Ovary (tissue), 3 donors: ENCODE results near the gene PARP11.

Experiments
- EP300 ChIP-seq: sonication (generic); formaldehyde crosslinking; IDR thresholded peaks from one replicate; pipeline ENCODE4 v1.6.1; 2017; ENCODE audit warnings: antibody characterized with exemption
- POLR2A ChIP-seq: fragments of 450-650 bp; IDR thresholded peaks from one replicate; pipeline ENCODE4 v1.6.1; 2017; ENCODE audit warnings: antibody characterized with exemption, mild to moderate bottlenecking, moderate library complexity
- TF ChIP-seq, protein P1 (sequence below), 3 donors: fragments of 450-650 bp in 2 of 3; fragments of 200-600 bp in 1 of 3; IDR thresholded peaks; one replicate each; pipeline versions ENCODE4 v1.5.1 to v1.8.0; 2016 to 2022; ENCODE audit warnings: antibody characterized with exemption in 3 of 3, mild to moderate bottlenecking in 1 of 3
- donor health status: DM: no; HTN: no; CAD: no.

DNA sequence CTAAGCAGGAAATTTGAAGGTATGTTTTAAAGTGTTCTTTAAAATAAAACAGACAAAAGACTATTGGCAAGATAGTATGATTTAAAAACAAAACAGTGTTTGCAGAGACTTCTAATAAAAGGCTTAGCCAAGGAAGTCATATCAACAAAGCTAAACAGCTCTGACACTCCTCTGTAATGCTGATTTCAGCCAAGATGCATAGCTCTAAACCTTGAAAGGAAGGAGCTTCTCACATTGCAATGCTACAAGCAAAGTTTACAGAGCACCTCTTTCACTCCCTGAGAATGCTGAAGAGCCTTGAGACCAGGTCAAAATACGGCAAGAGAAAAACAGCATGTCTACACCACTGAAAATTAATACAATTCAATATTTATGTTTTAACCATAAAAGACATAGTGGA, 51.8 kb downstream of the PARP11 start:
- TF ChIP-seq, protein P1, sequence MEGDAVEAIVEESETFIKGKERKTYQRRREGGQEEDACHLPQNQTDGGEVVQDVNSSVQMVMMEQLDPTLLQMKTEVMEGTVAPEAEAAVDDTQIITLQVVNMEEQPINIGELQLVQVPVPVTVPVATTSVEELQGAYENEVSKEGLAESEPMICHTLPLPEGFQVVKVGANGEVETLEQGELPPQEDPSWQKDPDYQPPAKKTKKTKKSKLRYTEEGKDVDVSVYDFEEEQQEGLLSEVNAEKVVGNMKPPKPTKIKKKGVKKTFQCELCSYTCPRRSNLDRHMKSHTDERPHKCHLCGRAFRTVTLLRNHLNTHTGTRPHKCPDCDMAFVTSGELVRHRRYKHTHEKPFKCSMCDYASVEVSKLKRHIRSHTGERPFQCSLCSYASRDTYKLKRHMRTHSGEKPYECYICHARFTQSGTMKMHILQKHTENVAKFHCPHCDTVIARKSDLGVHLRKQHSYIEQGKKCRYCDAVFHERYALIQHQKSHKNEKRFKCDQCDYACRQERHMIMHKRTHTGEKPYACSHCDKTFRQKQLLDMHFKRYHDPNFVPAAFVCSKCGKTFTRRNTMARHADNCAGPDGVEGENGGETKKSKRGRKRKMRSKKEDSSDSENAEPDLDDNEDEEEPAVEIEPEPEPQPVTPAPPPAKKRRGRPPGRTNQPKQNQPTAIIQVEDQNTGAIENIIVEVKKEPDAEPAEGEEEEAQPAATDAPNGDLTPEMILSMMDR (IDR thresholded peaks at IDR 0.05), result no peak
- no peak for TF ChIP-seq POLR2A
- no peak for TF ChIP-seq EP300
